ENCODE results near the gene CLEC2A.

DNA sequence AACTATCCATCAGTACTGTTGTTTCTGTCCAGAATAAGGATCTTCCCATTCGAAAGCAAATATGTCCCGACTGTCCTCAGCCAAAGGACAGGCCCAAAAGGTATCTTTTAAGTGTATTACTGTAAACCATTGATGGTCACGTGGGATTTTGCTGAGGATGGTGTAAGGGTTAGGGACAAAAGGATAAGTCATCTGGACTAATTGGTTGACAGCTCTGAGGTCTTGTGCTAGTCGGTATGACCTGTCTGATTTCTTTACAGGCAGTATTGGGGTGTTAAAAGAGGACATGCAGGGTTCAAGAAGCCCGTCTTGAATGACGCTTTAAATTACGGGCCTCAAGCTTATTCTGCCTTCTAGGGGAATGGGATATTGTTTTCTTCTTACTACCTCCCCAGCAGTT is 24.4 kb downstream of the CLEC2A start:
- TF ChIP-seq, protein P1, sequence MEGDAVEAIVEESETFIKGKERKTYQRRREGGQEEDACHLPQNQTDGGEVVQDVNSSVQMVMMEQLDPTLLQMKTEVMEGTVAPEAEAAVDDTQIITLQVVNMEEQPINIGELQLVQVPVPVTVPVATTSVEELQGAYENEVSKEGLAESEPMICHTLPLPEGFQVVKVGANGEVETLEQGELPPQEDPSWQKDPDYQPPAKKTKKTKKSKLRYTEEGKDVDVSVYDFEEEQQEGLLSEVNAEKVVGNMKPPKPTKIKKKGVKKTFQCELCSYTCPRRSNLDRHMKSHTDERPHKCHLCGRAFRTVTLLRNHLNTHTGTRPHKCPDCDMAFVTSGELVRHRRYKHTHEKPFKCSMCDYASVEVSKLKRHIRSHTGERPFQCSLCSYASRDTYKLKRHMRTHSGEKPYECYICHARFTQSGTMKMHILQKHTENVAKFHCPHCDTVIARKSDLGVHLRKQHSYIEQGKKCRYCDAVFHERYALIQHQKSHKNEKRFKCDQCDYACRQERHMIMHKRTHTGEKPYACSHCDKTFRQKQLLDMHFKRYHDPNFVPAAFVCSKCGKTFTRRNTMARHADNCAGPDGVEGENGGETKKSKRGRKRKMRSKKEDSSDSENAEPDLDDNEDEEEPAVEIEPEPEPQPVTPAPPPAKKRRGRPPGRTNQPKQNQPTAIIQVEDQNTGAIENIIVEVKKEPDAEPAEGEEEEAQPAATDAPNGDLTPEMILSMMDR (IDR thresholded peaks at IDR 0.05) = no peak
- TF ChIP-seq POLR2A (IDR thresholded peaks at IDR 0.05) (no peak), POLR2AphosphoS5 (IDR thresholded peaks at IDR 0.05) (no peak)
